ENCODE measurements around the gene PPFIA4.
"Not testable (repeated sequence)": the region's sequence is repeated elsewhere in the genome, so short reads cannot be mapped to it uniquely, and the experiment has no call there.

Gene PPFIA4

GRCh38 chr1:203026031-203026665, at the start of gene PPFIA4:
Gene PPFIA4 (plus strand): TSS chr1:203026491. CDS start chr1:203039009, 12,518 bp downstream.
- DNase-seq (ENCODE audit: low read depth), result peak; percentile 69

GRCh38 chr1:202976633-202977032, 49.7 kb upstream of the PPFIA4 start:
- no peak for DNase-seq (ENCODE audit: low read depth)

GRCh38 chr1:202979459-202979858, 46.8 kb upstream of the PPFIA4 start:
- DNase-seq (ENCODE audit: low read depth), result no peak

- DNase-seq (ENCODE audit: low read depth), result no peak
Observed at GRCh38 chr1:202981939-202982338, 44.4 kb upstream of the PPFIA4 start.

GRCh38 chr1:202982715-202983430, 43.4 kb upstream of the PPFIA4 start:
- no peak for DNase-seq (ENCODE audit: low read depth)

- DNase-seq (ENCODE audit: low read depth), result not testable (repeated sequence)
Observed at GRCh38 chr1:202986120-202986519, 40.2 kb upstream of the PPFIA4 start.

- no peak for DNase-seq (ENCODE audit: low read depth)
Observed at GRCh38 chr1:202987255-202987654, 39.0 kb upstream of the PPFIA4 start.

GRCh38 chr1:202987922-202988583, 38.2 kb upstream of the PPFIA4 start:
- DNase-seq (ENCODE audit: low read depth), result no peak

- no peak for DNase-seq (ENCODE audit: low read depth)
Observed at GRCh38 chr1:202989879-202990278, 36.4 kb upstream of the PPFIA4 start.

- no peak for DNase-seq (ENCODE audit: low read depth)
Observed at GRCh38 chr1:202991112-202991511, 35.2 kb upstream of the PPFIA4 start.

GRCh38 chr1:202994756-202995155, 31.5 kb upstream of the PPFIA4 start:
- DNase-seq (ENCODE audit: low read depth), result no peak

- DNase-seq (ENCODE audit: low read depth), result peak; percentile 22
Observed at GRCh38 chr1:202998836-202999750, 27.2 kb upstream of the PPFIA4 start.

- no peak for DNase-seq (ENCODE audit: low read depth)
Observed at GRCh38 chr1:203000217-203000944, 25.9 kb upstream of the PPFIA4 start.

GRCh38 chr1:203001986-203002385, 24.3 kb upstream of the PPFIA4 start:
- DNase-seq (ENCODE audit: low read depth), result no peak

- DNase-seq (ENCODE audit: low read depth), result no peak
Observed at GRCh38 chr1:203002951-203003350, 23.3 kb upstream of the PPFIA4 start.

- not testable (repeated sequence) for DNase-seq (ENCODE audit: low read depth)
Observed at GRCh38 chr1:203005395-203006142, 20.7 kb upstream of the PPFIA4 start.

GRCh38 chr1:203006948-203007871, 19.1 kb upstream of the PPFIA4 start, which contains the start of gene TMEM183A:
Gene TMEM183A (plus strand): TSS chr1:203007374. CDS start chr1:203007466, 92 bp downstream.
- DNase-seq (ENCODE audit: low read depth), result peak; percentile 95

- DNase-seq (ENCODE audit: low read depth), result no peak
Observed at GRCh38 chr1:203009185-203009584, 17.1 kb upstream of the PPFIA4 start.

- no peak for DNase-seq (ENCODE audit: low read depth)
Observed at GRCh38 chr1:203011582-203011981, 14.7 kb upstream of the PPFIA4 start.
